ENCODE results near the gene KYNU.
"Not testable (repeated sequence)": the region's sequence is repeated elsewhere in the genome, so short reads cannot be mapped to it uniquely, and the experiment has no call there.

The KYNU gene

DNA sequence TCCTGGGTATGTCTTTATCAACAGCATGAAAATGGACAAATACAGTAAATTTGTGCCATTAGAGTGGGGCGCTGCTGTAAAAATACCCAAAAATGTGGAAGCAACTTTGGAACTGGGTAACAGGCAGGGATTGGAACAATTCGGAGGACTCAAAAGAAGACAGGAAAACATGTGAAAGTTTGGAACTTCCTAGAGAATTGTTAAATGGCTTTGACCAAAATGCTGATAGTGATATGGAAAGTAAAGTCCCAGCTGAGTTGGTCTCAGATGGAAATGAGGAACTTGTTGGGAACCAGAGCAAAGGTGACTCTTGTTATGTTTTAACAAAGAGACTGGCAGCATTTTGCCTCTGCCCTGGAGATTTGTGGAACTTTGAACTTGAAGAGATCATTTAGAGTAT, 197.4 kb downstream of the KYNU start:
- not testable (repeated sequence) for DNase-seq (ENCODE audit: low read depth, low spot score); H3K27ac ChIP-seq

DNA sequence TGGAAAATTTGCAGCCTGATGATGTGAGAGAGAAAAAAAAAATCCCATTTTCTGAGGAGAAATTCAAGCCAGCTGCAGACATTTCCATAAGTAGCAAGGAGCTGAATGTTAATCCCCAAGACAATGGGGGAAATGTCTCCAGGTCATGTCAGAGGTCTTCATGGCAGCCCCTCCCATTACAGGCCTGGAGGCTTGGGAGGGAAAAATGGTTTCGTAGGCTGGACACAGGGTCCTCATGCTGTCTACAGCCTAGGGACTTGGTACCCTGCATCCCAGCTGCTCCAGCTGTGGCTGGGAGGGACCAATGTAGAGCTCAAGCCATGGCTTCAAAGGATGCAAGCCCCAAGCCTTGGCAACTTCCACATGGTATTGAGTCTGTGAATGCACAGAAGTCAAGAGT, 198.2 kb downstream of the KYNU start:
- no peak overlapping the region for H3K27ac ChIP-seq
- no peak for DNase-seq (ENCODE audit: low read depth, low spot score)

DNA sequence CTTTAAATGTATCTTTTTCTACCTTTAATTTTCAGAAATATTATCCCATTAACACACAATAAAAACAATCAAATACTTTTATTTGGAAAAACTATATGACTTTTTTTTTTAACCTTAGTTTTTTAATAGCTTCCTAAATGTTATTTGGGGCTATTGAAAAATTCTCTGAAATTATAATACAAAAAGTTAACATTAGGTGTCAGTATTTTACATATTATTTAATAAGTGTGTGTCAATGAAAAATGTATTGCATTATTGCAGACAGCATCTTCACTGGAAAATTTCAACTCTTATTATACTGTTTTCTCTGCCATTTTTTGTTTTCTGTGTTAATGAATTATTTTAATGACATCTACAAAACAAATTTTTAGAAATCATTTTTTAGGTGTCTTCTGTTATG, 200.6 kb downstream of the KYNU start:
- no peak for DNase-seq (ENCODE audit: low read depth, low spot score)
- no peak overlapping the region for H3K27ac ChIP-seq

DNA sequence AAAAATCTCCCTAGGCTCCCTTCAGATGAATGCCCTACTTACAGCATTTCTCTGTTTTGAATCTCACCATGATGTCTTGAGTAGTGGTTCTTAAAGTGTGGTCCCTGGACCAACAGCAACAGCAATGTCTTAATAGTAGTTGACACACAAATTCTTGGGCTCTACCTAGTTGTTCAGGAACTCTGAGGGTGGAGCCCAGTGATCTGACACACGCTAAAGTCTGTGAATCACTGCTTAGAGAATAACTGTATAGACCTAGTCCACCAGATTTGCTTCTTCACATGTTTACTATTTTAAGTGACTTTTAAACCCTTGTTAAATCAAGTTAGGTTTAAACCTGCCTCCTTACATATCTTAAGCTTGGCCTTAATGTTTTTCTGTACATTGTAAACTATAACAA, 204.2 kb downstream of the KYNU start:
- DNase-seq (ENCODE audit: low read depth, low spot score), result no peak
- no peak overlapping the region for H3K27ac ChIP-seq

DNA sequence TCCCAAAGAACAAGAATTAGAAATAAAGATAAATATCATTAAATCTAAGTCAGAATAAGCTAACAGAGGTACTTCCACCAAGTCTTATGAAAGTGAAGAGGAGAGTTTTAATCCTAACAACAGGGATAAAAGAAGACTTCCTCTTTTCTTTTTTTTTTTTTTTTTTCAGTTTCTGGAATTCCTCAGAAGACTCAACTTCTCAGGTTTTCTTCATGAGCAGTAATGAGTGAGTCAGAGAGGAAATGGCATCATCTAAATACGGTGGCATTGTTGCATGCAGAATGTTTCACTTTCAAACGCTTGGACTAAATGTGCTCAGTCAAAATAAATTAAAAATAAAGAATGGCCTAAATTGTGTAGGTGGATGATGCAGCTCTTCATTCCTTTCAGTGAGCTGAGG, 206.2 kb downstream of the KYNU start:
- DNase-seq (ENCODE audit: low read depth, low spot score), result peak; percentile 27
- H3K27ac ChIP-seq, result peak overlapping the region; percentile 73

DNA sequence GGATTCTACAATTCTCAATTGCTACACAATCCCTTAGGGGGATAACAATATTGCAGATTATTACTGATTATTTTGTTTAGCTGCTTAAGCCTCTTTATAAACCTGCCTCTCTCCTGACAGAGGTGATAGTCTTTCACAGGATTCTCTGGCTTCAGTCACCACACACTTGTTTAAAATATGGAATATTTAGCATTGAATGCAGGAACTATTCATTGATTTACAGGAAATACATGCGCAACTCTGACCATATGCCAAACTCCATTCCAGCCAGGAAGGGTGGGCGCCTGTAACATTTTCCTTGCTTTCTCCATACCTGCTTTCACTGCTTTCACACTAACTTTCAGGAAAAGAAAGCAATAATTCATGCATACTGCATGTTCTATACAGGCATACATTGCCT, 207.0 kb downstream of the KYNU start:
- DNase-seq (ENCODE audit: low read depth, low spot score), result no peak
- H3K27ac ChIP-seq, result peak overlapping the region; percentile 73

DNA sequence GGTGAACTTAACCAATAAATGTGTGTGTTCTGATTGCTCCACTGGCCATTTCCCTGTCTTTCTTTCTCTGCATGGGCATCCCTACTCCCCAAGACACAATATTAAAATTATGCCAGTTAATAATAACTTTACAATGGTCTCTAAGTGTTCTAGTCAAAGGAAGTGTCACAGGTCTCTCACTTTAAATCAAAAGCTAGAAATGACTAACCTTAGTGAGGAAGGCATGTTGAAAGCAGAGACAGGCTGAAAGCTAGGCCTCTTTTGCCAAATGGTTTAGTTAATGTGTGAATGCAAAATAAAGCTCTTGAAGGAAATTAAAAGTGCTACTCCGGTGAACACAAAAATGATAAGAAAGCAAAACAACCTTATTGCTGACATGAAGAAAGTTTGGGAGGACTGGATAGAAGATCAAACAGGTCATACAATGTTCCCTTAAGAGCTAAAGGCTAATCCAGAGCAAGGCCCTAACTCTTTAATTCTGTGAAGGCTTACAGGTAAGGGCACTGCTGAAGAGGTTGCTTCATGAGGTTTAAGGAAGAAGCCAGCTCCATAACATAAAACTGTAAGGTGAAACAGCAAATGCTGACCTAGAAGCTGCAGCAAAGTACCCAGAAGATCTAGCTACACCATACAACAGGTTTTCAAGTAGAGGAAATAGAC, 207.8 kb downstream of the KYNU start:
- DNase-seq (ENCODE audit: low read depth, low spot score), result no peak
- no peak overlapping the region for H3K27ac ChIP-seq

DNA sequence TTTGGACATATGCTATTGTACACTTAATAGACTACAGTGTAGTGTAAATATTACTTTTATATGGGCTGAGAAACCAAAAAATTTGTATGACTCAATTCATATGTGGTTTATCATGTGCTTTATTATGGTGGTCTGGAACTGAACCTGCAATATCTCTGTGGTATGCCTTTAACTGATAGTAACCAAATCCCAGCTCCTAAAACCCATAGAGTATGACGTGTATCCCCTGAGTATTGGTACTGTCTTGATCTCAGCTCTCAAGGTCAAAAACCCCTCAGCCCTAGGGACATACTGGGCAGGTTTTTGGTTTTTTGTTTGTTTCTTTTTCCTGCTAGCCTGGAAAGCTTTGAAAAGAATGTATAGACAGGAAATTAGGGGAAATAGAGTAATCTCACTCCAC, 209.6 kb downstream of the KYNU start:
- no peak for DNase-seq (ENCODE audit: low read depth, low spot score)
- no peak overlapping the region for H3K27ac ChIP-seq

DNA sequence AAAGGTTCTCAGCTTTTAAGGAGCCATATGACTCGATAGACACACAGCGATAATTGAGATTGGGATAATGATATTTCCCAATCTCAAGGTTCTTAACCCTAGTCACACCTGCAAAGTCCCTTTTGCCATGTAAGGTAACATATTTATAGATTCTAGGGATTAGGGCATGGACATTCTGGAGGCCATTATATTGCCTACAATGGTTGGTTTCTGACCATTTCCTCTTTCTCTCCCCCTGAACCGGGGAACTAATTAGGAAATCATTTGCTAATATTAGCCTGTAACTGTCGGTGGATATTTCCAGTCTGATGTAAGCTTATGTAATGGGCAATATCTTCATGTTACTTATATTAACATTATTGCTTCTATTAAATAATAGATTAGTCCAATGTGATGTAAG, 210.9 kb downstream of the KYNU start:
- H3K27ac ChIP-seq, result no peak overlapping the region
- DNase-seq (ENCODE audit: low read depth, low spot score), result no peak

DNA sequence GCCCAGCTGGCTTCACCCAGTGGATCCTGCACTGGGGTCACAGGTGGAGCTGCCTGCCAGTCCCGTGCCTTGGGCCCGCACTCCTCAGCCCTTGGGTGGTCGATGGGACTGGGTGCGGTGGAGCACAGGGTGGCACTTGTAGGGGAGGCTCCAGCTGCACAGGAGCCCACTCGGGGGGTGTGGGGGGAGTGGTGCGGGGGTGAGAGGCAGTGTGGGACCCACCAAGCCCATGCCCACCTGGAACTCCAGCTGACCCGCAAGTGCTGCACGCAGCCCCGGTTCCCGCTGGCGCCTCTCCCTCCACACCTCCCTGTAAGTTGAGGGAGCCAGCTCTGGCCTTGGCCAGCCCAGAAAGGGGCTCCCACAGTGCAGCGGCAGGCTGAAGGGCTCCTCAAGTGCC, 212.1 kb downstream of the KYNU start:
- H3K27ac ChIP-seq; DNase-seq (ENCODE audit: low read depth, low spot score): not testable (repeated sequence)

All from epithelial cell of prostate (primary cell).